GM10248 (cell line): Measurements from ENCODE around the gene NTNG1.

Source experiments
- CTCF ChIA-PET: fragments of 300-600 bp; sonication (Branson Sonifier 250); formaldehyde crosslinking; extraction: SDS; loops from one replicate; lab custom pipeline; 2021; ENCODE audit warnings: antibody characterized with exemption; lab: Yijun Ruan, JAX
- POLR2A ChIA-PET: fragments of 350-650 bp; sonication (Branson Sonifier 250); formaldehyde crosslinking; extraction: SDS; loops from one replicate; lab custom pipeline; 2020; ENCODE audit warnings: antibody characterized with exemption; lab: Yijun Ruan, JAX
- DNase-seq: peaks from one replicate; pipeline ENCODE4 v3.0.0; 2012; ENCODE audit errors: extremely low spot score
- CTCF ChIP-seq: IDR thresholded peaks from 2 replicates; pipeline ENCODE4 v1.5.1; 2012; ENCODE audit warnings: mild to moderate bottlenecking, low read depth; ENCODE audit errors: extremely low read depth, missing control alignments, control extremely low read depth

Gene NTNG1

DNA sequence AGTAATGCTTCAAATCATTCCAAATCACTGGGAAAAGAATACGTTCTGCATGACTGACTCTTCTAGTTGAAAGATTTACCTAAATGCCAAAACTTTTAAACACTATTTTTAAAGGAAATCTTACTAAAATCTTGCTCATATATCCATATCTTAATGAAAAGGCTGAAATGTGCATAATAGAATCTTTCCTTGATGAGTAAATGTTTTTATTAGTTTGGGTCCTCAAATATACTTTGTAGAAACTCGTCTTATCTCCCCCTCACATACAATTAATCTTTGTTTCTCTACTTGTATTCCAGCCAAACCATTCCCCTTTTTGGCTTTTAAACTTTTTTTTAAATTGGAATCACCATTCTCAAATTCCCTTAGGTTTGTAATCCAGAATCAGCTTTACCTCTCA is 110.2 kb downstream of the NTNG1 start:
- CTCF ChIA-PET, result no interaction called here
- DNase-seq, result no peak
- TF ChIP-seq CTCF, result no peak
- POLR2A ChIA-PET, result no interaction called here

DNA sequence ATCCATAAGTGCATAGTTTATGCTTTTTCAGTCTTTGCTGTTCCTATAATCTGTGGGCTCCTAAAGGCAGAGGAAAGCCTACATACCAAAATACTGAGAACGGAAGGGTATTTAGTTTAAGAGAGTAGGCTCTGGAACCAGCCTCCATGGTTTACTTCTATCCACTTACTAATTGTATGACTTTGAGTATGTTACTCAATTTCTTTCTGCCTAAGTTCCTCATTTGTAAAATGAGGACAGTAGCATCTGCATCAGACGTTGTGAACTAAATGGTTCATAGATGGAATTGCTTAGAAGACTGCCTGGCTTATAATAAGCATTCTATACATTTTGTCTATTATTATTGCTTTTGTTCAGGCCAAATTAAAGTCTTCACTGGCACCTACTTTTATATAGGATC is 111.0 kb downstream of the NTNG1 start:
- CTCF ChIA-PET, result interaction anchor here (1.8 kb wide), 1 partner anchor 25 kb away, joined by 5 read pairs; no protein-coding TSS in a partner anchor
- POLR2A ChIA-PET, result no interaction called here
- no peak for TF ChIP-seq CTCF
- DNase-seq, result no peak

- TF ChIP-seq CTCF, result no peak
- ChIA-PET CTCF (interaction anchor here (1.8 kb wide), 1 partner anchor 24 kb away, joined by 5 read pairs; no protein-coding TSS in a partner anchor), POLR2A (no interaction called here)
- DNase-seq, result no peak
These were observed 111.4 kb downstream of the NTNG1 start for GRCh38 chr1:107252271-107252670.

DNA sequence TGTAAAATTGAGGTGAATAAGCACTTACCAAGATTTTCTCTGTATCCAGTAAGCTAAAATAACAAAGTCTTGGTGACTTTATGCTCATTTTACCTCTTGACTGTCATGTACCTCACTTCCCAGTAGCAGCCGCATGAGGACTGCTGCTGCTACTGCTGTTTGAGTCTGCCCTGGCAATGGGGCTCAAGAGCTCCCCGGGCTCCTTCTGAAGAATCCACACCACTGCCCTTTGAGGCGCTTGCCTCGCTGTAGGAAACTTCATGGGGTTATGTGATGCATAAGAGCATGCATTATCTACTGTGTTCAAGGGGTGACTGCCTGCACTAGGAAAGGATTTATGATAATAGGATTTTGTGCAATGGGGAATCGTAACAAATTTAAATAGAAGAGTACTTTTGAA is 113.5 kb downstream of the NTNG1 start:
- CTCF ChIA-PET, result interaction anchor here (0.9 to 1.5 kb wide), 2 partner anchors 9 to 176 kb away, joined by 3 to 5 read pairs; no protein-coding TSS in a partner anchor
- POLR2A ChIA-PET, result no interaction called here
- DNase-seq, result no peak
- no peak for TF ChIP-seq CTCF

DNA sequence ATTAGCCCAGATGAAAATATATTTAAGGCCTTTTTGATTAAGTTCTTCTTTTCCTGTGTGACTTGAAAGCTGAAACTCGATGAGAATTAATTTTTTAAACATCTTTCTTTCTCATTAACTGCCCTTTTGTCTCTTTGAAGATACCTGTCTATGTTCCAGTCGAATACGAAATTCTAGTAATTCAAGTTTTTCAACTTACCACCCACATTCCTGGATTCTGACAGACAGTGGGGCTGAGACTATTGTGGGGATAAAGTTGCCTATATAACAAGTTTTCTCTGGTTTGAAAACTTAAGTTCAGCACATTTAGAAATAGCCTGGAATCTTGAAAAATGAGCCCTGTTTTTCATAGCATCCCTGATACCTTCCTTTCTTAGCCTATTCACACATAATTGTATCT is 114.6 kb downstream of the NTNG1 start:
- ChIA-PET POLR2A (no interaction called here), CTCF (interaction anchor here (0.9 kb wide), 1 partner anchor 40 kb away, joined by 3 read pairs; no protein-coding TSS in a partner anchor)
- TF ChIP-seq CTCF, result no peak
- no peak for DNase-seq

GRCh38 chr1:107262467-107263286 is 121.8 kb downstream of the NTNG1 start:
- ChIA-PET CTCF (interaction anchor here (1.2 to 2.3 kb wide), 4 partner anchors 8 to 15 kb away, joined by 3 to 6 read pairs (median 4); no protein-coding TSS in a partner anchor), POLR2A (no interaction called here)
- no peak for DNase-seq
- TF ChIP-seq CTCF, result no peak
